ENCODE results near the gene AMFR. TPM values are rescaled to one million over a fixed set of nuclear protein-coding genes. Genes with fewer than 3 reads are reported as not detected.

The AMFR gene
- total RNA-seq (100 to 1,000 TPM in 3 of 5 donors, 10 to 100 TPM in 2; 43.7 to 254 (median 102) TPM), polyA plus RNA-seq (10 to 100 TPM; 16.8 to 30.9 (median 17.4) TPM)
- long read RNA-seq, donor 1, partial matches to known transcripts: 0 of 4 reads
- long read RNA-seq, donor 1, other reads (novel, unspliced or antisense): 0 of 4 reads
- long read RNA-seq, donor 2, transcript AMFR-201 (14 exons, 3,600 nt): major isoform, 7 of 15 reads
- long read RNA-seq, donor 2, partial matches to known transcripts: 5 of 15 reads
- long read RNA-seq, donor 2, other reads (novel, unspliced or antisense): 0 of 15 reads
- long read RNA-seq, donor 3, partial matches to known transcripts: 0 of 4 reads
- long read RNA-seq, donor 3, other reads (novel, unspliced or antisense): 0 of 4 reads
- long read RNA-seq, donor 4: 0 reads
- long read RNA-seq, donor 5, transcript AMFR-201 (14 exons, 3,600 nt): minor isoform, 5 of 21 reads
- long read RNA-seq, donor 5, transcript AMFR-208 (1 exons, 1,844 nt): major isoform, 6 of 21 reads
- long read RNA-seq, donor 5, partial matches to known transcripts: 9 of 21 reads
- long read RNA-seq, donor 5, other reads (novel, unspliced or antisense): 0 of 21 reads
- long read RNA-seq, donor 6, transcript AMFR-208 (1 exons, 1,844 nt): minor isoform, 6 of 28 reads
- long read RNA-seq, donor 6, transcript AMFR-201 (14 exons, 3,600 nt): major isoform, 12 of 28 reads
- long read RNA-seq, donor 6, partial matches to known transcripts: 10 of 28 reads
- long read RNA-seq, donor 6, other reads (novel, unspliced or antisense): 0 of 28 reads
- long read RNA-seq, donor 7, transcript AMFR-208 (1 exons, 1,844 nt): major isoform, 7 of 25 reads
- long read RNA-seq, donor 7, transcript AMFR-201 (14 exons, 3,600 nt): minor isoform, 6 of 25 reads
- long read RNA-seq, donor 7, partial matches to known transcripts: 11 of 25 reads
- long read RNA-seq, donor 7, other reads (novel, unspliced or antisense): 0 of 25 reads
- long read RNA-seq, donor 8, transcript AMFR-201 (14 exons, 3,600 nt): minor isoform, 5 of 12 reads
- long read RNA-seq, donor 8, transcript AMFR-208 (1 exons, 1,844 nt): major isoform, 6 of 12 reads
- long read RNA-seq, donor 8, partial matches to known transcripts: 0 of 12 reads
- long read RNA-seq, donor 8, other reads (novel, unspliced or antisense): 0 of 12 reads
- long read RNA-seq, donor 9, transcript AMFR-208 (1 exons, 1,844 nt): major isoform, 5 of 6 reads
- long read RNA-seq, donor 9, partial matches to known transcripts: 0 of 6 reads
- long read RNA-seq, donor 9, other reads (novel, unspliced or antisense): 0 of 6 reads
- long read RNA-seq, donor 10, transcript AMFR-201 (14 exons, 3,600 nt): major isoform, 5 of 7 reads
- long read RNA-seq, donor 10, partial matches to known transcripts: 0 of 7 reads
- long read RNA-seq, donor 10, other reads (novel, unspliced or antisense): 0 of 7 reads

- Histone ChIP-seq H3K27me3 (no peaks in the 10 kb centered on the region), H3K4me1 (peaks cover 23 to 50% (median 39%) of the 10 kb centered on the region in 4 donors), H3K36me3 (peaks cover 0 to 6% (median 2%) of the 10 kb centered on the region in 4 donors), H3K27ac (peak within 1 kb of the TSS; percentile 83 to 93 (median 89)), H3K9me3 (no peaks in the 10 kb centered on the region), H3K4me3 (peak within 1 kb of the TSS; percentile 79 to 95 (median 92))
- 0 to 1% (median 0%) methylated on average over 18 to 57 of the region's 57 CpGs for WGBS, 5 donors
- peak; percentile 72 to 96 for DNase-seq
- intact Hi-C loops (cut with DNase I; ENCODE audit: low total_unique reads): no loop called here
- peak in 3 of 7 experiments; percentile 22 to 71 (median 31) for TF ChIP-seq CTCF (IDR thresholded peaks at IDR 0.05)
- no peak for TF ChIP-seq POLR2A (IDR thresholded peaks at IDR 0.05)
- no peak for TF ChIP-seq EP300 (IDR thresholded peaks at IDR 0.05)
- peak in 2 of 3 donors; percentile 6 to 50 for TF ChIP-seq POLR2AphosphoS5 (IDR thresholded peaks at IDR 0.05)
These were observed at the start of gene AMFR for GRCh38 chr16:56425439-56425832. Gene AMFR, minus strand, starts transcription at chr16:56425545. Its CDS starts 218 bp downstream, at chr16:56425327.

GRCh38 chr16:56470666-56471065 lies 45.3 kb upstream of the AMFR start:
- 68 to 100% (median 83%) methylated on average over 1 of the region's 1 CpG for WGBS, 5 donors
- TF ChIP-seq EP300 (IDR thresholded peaks at IDR 0.05) (no peak), POLR2AphosphoS5 (IDR thresholded peaks at IDR 0.05) (no peak)
- Histone ChIP-seq H3K27ac (no peak overlapping the region), H3K27me3 (no peaks in the 10 kb centered on the region), H3K4me3 (no peak overlapping the region), H3K4me1 (no peaks in the 10 kb centered on the region), H3K9me3 (no peaks in the 10 kb centered on the region), H3K36me3 (peaks cover 84 to 100% (median 100%) of the 10 kb centered on the region in 4 donors)
- intact Hi-C loops (cut with DNase I; ENCODE audit: low total_unique reads): no loop called here
- DNase-seq: no peak

- Histone ChIP-seq H3K4me1 (no peaks in the 10 kb centered on the region), H3K4me3 (no peak overlapping the region), H3K36me3 (peaks cover 79 to 100% (median 100%) of the 10 kb centered on the region in 4 donors), H3K9me3 (no peaks in the 10 kb centered on the region), H3K27me3 (no peaks in the 10 kb centered on the region), H3K27ac (no peak overlapping the region)
- no peak for TF ChIP-seq EP300 (IDR thresholded peaks at IDR 0.05)
- no peak for TF ChIP-seq POLR2AphosphoS5 (IDR thresholded peaks at IDR 0.05)
- TF ChIP-seq POLR2A (IDR thresholded peaks at IDR 0.05): no peak
- TF ChIP-seq CTCF (IDR thresholded peaks at IDR 0.05): no peak
- WGBS, 5 donors: 80 to 92% (median 85%) methylated on average over 3 of the region's 3 CpGs
- intact Hi-C loops (cut with DNase I; ENCODE audit: low total_unique reads): no loop called here
- DNase-seq: no peak
These were observed 44.9 kb upstream of the AMFR start for GRCh38 chr16:56470232-56470631.

GRCh38 chr16:56469748-56470147 lies 44.4 kb upstream of the AMFR start:
- no peak overlapping the region for H3K27ac ChIP-seq
- no peaks in the 10 kb centered on the region for H3K9me3 ChIP-seq
- intact Hi-C loops (cut with DNase I; ENCODE audit: low total_unique reads): no loop called here
- no peaks in the 10 kb centered on the region for H3K4me1 ChIP-seq
- no peak for TF ChIP-seq CTCF (IDR thresholded peaks at IDR 0.05)
- TF ChIP-seq EP300 (IDR thresholded peaks at IDR 0.05): no peak
- TF ChIP-seq POLR2A (IDR thresholded peaks at IDR 0.05): no peak
- TF ChIP-seq POLR2AphosphoS5 (IDR thresholded peaks at IDR 0.05): no peak
- peaks cover 74 to 100% (median 100%) of the 10 kb centered on the region in 4 donors for H3K36me3 ChIP-seq
- DNase-seq: no peak
- no peaks in the 10 kb centered on the region for H3K27me3 ChIP-seq
- WGBS, 5 donors: 89 to 97% (median 95%) methylated on average over 7 of the region's 7 CpGs
- H3K4me3 ChIP-seq: no peak overlapping the region

Measured in stomach (tissue), 19 donors.